ENCODE measurements around the gene COLGALT1.

COLGALT1 gene

GRCh38 chr19:17530586-17530985 lies 24.9 kb upstream of the COLGALT1 start (continued):
- TF ChIP-seq ZSCAN5A (tag by site-specific recombination; IDR thresholded peaks at IDR 0.05) = no peak
- no peak for TF ChIP-seq ZNF341 (tag by site-specific recombination; IDR thresholded peaks at IDR 0.05; ENCODE audit: low read depth)
- TF ChIP-seq ZFP41 (tag by site-specific recombination; IDR thresholded peaks at IDR 0.05; ENCODE audit: borderline replicate concordance) = no peak
- 0 out of 2 replicates have a peak, but pooled peaks have one; percentile 6 for TF ChIP-seq ZBTB17 (tag by site-specific recombination; IDR thresholded peaks at IDR 0.05)

- H3K4me3 ChIP-seq (ENCODE audit: low read depth, low read length) = no peak overlapping the region
- no peaks in the 10 kb centered on the region for H3K36me3 ChIP-seq (ENCODE audit: control insufficient read depth in 2 of 2, insufficient read depth in 1 of 2, low read length in 2 of 2)
- no peak overlapping the region for H3K27ac ChIP-seq (ENCODE audit: extremely low read depth, low read depth, low read length)
- CTCF ChIA-PET = interaction anchor here (1.0 kb wide), 1 partner anchor 36 kb away, joined by 5 read pairs; no protein-coding TSS in a partner anchor
- H3K4me1 ChIP-seq (ENCODE audit: control insufficient read depth, insufficient read depth, low read length) = no peaks in the 10 kb centered on the region; the same call in 1 of the 2 replicates
- H3K9me3 ChIP-seq (ENCODE audit: control insufficient read depth, insufficient read depth, low read depth, low read length) = no peaks in the 10 kb centered on the region
- POLR2A ChIA-PET = interaction anchor here (0.6 kb wide), 1 partner anchor 22 kb away, joined by 8 read pairs; no protein-coding TSS in a partner anchor
- TF ChIP-seq ZNF621 (tag by site-specific recombination; IDR thresholded peaks at IDR 0.05) = no peak
- no peak for TF ChIP-seq SP3 (tag by site-specific recombination; IDR thresholded peaks at IDR 0.05)
- TF ChIP-seq ZBTB6 (tag by site-specific recombination; IDR thresholded peaks at IDR 0.05) = no peak
- no peak for TF ChIP-seq ZNF529 (tag by site-specific recombination; IDR thresholded peaks at IDR 0.05; ENCODE audit: insufficient replicate concordance)
- TF ChIP-seq ZEB2 (tag by site-specific recombination; IDR thresholded peaks at IDR 0.05) = no peak
- TF ChIP-seq KLF10 (tag by site-specific recombination; IDR thresholded peaks at IDR 0.05) = no peak
- TF ChIP-seq ZNF223 (tag by site-specific recombination; IDR thresholded peaks at IDR 0.05) = no peak
- TF ChIP-seq ZNF426 (tag by site-specific recombination; IDR thresholded peaks at IDR 0.05) = no peak
- TF ChIP-seq, protein P1, sequence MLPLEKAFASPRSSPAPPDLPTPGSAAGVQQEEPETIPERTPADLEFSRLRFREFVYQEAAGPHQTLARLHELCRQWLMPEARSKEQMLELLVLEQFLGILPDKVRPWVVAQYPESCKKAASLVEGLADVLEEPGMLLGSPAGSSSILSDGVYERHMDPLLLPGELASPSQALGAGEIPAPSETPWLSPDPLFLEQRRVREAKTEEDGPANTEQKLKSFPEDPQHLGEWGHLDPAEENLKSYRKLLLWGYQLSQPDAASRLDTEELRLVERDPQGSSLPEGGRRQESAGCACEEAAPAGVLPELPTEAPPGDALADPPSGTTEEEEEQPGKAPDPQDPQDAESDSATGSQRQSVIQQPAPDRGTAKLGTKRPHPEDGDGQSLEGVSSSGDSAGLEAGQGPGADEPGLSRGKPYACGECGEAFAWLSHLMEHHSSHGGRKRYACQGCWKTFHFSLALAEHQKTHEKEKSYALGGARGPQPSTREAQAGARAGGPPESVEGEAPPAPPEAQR (tag by site-specific recombination; IDR thresholded peaks at IDR 0.05) = no peak
- TF ChIP-seq, protein P2, sequence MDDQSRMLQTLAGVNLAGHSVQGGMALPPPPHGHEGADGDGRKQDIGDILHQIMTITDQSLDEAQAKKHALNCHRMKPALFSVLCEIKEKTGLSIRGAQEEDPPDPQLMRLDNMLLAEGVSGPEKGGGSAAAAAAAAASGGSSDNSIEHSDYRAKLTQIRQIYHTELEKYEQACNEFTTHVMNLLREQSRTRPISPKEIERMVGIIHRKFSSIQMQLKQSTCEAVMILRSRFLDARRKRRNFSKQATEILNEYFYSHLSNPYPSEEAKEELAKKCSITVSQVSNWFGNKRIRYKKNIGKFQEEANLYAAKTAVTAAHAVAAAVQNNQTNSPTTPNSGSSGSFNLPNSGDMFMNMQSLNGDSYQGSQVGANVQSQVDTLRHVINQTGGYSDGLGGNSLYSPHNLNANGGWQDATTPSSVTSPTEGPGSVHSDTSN (CRISPR knock-in tag; IDR thresholded peaks at IDR 0.05) = no peak
- TF ChIP-seq GLI4 (tag by site-specific recombination; IDR thresholded peaks at IDR 0.05) = no peak
- TF ChIP-seq, protein P3, sequence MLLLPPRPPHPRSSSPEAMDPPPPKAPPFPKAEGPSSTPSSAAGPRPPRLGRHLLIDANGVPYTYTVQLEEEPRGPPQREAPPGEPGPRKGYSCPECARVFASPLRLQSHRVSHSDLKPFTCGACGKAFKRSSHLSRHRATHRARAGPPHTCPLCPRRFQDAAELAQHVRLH (tag by site-specific recombination; IDR thresholded peaks at IDR 0.05) = no peak
- no peak for TF ChIP-seq ZFP3 (tag by site-specific recombination; IDR thresholded peaks at IDR 0.05; ENCODE audit: low read depth)
- TF ChIP-seq SP7 (tag by site-specific recombination; IDR thresholded peaks at IDR 0.05) = no peak
- TF ChIP-seq ZSCAN30 (tag by site-specific recombination; IDR thresholded peaks at IDR 0.05) = no peak
- TF ChIP-seq ZNF830 (tag by site-specific recombination; IDR thresholded peaks at IDR 0.05; ENCODE audit: low read depth) = no peak
- no peak for TF ChIP-seq OSR2 (tag by site-specific recombination; IDR thresholded peaks at IDR 0.05)
- no peak for TF ChIP-seq ZNF112 (tag by site-specific recombination; IDR thresholded peaks at IDR 0.05)
- TF ChIP-seq, protein P4, sequence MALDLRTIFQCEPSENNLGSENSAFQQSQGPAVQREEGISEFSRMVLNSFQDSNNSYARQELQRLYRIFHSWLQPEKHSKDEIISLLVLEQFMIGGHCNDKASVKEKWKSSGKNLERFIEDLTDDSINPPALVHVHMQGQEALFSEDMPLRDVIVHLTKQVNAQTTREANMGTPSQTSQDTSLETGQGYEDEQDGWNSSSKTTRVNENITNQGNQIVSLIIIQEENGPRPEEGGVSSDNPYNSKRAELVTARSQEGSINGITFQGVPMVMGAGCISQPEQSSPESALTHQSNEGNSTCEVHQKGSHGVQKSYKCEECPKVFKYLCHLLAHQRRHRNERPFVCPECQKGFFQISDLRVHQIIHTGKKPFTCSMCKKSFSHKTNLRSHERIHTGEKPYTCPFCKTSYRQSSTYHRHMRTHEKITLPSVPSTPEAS (tag by site-specific recombination; IDR thresholded peaks at IDR 0.05) = no peak
- TF ChIP-seq KLF16 (tag by site-specific recombination; IDR thresholded peaks at IDR 0.05) = no peak
These were observed 23.3 kb upstream of the COLGALT1 start for GRCh38 chr19:17532116-17532515.
